ENCODE data around the gene CAPN8.

The CAPN8 gene

DNA sequence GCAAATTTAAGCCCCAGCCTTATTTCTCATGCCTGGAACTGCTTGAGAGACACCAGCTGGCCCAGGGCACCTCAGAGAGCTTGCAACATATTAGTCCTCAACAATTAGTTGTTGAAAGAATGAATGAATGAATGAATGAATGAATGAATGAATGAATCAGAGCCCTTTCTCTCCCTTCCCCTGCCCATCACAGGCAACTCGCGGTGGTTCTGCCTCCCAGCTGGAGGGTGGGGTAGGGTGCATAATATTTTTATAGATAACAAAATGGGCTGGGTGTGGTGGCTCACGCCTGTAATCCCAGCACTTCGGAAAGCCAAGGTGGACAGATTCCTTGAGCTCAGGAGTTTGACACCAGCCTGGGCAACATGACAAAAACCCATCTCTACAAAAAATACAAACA is 162.2 kb downstream of the CAPN8 start:
- H3K27ac ChIP-seq = no peak overlapping the region
- TF ChIP-seq ZFX (IDR thresholded peaks at IDR 0.05) = no peak
- TF ChIP-seq, protein P1, sequence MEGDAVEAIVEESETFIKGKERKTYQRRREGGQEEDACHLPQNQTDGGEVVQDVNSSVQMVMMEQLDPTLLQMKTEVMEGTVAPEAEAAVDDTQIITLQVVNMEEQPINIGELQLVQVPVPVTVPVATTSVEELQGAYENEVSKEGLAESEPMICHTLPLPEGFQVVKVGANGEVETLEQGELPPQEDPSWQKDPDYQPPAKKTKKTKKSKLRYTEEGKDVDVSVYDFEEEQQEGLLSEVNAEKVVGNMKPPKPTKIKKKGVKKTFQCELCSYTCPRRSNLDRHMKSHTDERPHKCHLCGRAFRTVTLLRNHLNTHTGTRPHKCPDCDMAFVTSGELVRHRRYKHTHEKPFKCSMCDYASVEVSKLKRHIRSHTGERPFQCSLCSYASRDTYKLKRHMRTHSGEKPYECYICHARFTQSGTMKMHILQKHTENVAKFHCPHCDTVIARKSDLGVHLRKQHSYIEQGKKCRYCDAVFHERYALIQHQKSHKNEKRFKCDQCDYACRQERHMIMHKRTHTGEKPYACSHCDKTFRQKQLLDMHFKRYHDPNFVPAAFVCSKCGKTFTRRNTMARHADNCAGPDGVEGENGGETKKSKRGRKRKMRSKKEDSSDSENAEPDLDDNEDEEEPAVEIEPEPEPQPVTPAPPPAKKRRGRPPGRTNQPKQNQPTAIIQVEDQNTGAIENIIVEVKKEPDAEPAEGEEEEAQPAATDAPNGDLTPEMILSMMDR (conservative IDR thresholded peaks at IDR 0.05) = no peak

DNA sequence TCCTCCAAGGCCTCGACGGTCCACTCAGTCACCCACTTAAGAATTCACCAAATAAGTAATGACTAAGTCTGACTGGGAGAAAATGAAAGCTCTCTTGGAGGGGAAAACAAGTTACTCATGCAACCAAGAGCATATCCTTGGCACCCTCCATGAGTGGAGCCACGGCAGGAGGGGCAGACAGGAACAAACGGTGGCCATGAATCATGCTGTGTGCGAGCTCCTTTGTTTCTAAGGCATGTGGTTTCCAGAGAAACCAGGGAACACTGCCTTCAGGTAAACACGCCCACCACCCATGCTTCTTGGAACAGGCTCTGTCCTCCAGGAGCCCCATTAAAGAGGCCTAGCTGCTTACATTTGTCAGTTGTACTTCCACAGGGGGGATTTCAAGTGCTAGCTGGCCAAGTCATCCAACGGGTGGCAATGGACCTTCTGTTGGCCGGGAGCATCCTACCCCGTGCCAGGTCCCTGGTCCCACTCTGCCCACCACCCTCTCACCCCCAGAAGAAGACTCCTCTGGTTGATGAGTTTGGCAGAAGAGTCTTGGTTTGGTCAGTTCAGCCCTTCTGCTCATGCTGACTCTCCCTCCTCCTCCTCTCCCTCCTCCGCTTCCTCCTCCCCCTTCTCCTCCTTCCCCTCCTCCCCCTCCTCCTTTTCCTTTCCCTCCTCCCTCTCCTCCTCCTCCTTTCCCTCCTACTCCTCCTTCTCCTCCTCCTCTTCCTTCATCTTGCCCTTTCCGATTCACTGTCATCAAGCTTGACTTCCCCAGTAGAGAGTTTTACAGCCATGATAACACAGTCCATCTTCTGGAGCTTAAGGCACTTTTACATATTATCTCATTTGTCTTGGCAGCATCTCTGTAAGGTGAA is 164.7 kb downstream of the CAPN8 start:
- H3K27ac ChIP-seq = no peak overlapping the region
- TF ChIP-seq, protein P1 (conservative IDR thresholded peaks at IDR 0.05) = no peak
- no peak for TF ChIP-seq ZFX (IDR thresholded peaks at IDR 0.05)

DNA sequence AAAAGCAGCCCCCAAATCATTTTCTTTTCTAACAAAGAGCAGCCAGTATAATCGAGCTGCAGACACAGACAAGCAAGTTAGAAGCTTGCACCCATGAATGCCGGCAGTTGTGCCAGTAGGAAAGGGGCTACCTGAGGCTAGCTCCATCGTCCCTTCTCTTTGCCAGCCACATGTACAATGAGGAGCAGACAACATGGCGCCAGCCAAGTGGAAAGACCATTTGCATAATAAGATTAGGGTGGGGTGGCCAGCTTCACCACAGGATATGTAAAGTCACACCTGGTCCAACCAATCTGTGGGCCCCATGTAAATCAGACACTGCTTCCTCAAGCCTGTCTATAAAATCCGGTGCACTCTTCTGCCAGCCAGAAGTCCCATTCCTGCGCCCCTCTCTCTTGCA is 168.6 kb downstream of the CAPN8 start:
- H3K27ac ChIP-seq = no peak overlapping the region
- TF ChIP-seq, protein P1 (conservative IDR thresholded peaks at IDR 0.05) = no peak
- TF ChIP-seq ZFX (IDR thresholded peaks at IDR 0.05) = no peak

DNA sequence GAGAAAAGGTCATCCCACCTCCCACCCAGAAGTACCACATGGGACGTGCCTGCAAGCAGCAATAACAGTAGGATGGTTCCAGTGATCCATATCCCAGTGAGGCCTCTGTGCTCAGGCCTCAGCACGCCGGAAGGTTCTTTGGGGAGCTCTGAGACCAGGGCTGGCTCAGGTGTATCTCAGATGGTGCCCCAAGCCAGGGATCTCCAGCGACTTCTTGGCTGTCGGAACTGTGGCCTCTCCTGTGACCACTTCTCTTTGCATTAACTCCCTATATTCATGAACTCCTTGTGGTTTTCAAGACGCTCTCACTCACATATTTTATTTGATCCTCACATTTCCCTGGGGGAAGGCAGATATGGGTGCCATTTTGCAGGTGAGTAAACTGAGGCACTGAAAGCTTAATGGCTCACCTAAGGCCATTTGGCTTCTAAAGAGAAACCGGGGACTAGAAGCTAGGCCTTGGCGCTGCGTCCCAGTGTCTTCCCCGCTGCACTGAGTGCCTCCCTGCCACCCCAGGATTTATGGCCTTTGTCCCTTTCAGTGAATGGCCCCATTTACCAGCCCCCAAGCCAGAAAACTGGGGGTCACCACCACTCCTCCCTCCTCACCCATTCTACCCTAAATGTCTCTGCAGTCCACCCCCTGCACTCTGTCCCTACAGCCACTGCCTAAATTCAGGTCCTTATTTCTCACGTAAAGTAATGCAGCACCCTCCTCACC is 170.4 kb downstream of the CAPN8 start:
- H3K27ac ChIP-seq = no peak overlapping the region
- TF ChIP-seq ZFX (IDR thresholded peaks at IDR 0.05) = no peak
- TF ChIP-seq, protein P1 (conservative IDR thresholded peaks at IDR 0.05) = no peak

DNA sequence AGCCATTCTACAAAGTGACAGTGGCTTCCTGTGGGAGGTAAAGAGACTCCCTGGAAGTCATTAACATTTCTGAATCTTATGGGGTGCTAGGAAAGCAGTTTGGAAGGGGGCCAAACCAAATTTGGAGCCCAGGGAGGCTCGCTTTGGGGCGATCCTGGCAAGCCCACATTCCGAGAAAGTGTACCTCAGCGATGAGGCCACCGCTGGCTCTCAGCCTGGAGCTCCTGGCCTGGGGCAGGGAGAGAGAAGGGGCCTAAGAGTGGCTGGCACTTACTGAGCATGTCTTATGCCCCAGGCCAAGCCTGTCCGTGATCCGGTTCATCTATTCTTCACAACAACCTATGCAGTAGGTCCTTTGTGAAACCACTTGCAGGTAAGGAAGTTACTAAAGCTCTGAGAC is 173.5 kb downstream of the CAPN8 start:
- no peak for TF ChIP-seq ZFX (IDR thresholded peaks at IDR 0.05)
- TF ChIP-seq, protein P1 (conservative IDR thresholded peaks at IDR 0.05) = no peak
- H3K27ac ChIP-seq = no peak overlapping the region

Data from C4-2B (cell line).